Stimulated activated CD4-positive, alpha-beta T cell treated with anti-CD3 and anti-CD28 coated beads, Interleukin-2, amount 100 ng/mL, for 48 hours (primary cell): Measurements from ENCODE around the gene OR1B1.
"Not testable (repeated sequence)": the region's sequence is repeated elsewhere in the genome, so short reads cannot be mapped to it uniquely, and the experiment has no call there.

Experiments used
- DNase-seq, 2 donors: peaks; one replicate each; pipeline ENCODE4 v3.0.0-alpha.2; 2020

The OR1B1 gene

DNA sequence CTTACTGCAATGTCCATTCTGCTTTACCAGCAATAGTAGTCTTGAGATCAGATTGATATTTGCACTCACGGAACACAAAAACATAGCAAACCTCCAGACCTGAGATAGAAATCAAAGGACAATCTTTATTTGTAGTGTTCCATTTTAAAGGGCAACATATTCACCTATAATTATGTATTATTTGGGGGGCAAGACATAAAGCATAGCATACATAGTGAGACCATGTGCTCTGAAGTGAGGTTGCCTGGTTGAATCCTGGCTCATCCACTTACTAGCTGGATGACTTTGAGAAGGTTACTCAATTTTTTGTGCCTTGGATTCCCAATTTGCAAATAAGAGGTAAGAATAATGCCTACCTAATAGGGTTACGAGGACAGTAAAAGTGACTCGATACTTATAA is at the start of gene OR1B1:
TSS of gene OR1B1 (minus strand) at position 101 of the 400 bp plus-strand sequence.
- no peak for DNase-seq

DNA sequence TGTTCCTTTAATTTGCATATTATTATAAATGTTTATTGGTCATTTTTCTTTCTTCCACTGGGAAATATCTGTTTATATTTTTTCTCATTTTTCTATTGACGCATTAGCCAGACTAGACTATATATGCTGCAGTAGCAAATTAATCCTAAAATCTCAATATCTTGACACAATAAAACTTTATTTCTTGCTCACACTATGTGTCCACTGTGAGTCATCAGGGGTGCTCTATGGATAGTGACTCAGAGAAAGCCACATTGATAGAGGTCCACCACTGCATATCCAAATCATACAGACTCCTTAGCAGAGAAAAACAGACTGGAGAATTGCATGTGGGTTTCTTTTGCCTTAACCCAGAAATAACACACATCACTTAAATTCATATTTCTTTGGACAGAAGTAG is 38.3 kb upstream of the OR1B1 start:
- DNase-seq = no peak

DNA sequence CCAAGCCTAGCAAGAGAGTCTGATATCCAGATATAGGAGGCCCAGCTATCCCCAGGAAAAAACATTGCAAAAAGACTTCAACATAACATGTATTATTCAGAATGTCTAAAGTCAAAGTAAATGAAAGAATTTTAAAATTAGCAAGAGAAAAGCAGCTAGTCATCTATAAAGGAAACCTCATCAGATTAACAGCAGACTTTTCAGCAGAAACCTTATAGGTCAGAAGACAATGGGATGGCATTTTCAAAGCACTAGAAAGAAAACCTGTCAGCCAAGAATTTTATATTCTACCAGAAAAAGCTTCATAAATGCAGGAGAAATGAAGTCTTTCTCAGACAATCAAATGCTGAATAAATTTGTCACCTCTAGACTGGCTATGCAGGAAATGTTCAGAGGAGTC is 27.4 kb upstream of the OR1B1 start:
- no peak for DNase-seq

DNA sequence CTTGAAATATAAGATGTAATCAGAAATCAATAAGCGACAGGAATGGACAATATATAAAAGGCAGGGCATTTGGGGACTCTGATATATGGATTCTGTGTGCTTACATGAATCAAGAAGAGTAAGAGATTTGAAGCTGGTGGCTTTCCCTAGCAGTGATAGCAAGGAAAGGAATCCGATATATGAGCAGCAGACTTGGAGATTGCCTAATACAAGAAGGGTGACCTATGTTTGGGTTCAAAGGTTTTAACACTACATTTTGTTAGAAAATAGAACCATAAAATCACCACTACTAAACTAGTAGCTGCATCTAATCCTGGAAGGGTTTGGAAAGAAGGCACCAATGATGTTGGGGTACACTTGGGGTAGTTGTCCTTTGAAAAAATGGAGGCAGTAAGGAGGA is 15.1 kb upstream of the OR1B1 start:
- DNase-seq = no peak

DNA sequence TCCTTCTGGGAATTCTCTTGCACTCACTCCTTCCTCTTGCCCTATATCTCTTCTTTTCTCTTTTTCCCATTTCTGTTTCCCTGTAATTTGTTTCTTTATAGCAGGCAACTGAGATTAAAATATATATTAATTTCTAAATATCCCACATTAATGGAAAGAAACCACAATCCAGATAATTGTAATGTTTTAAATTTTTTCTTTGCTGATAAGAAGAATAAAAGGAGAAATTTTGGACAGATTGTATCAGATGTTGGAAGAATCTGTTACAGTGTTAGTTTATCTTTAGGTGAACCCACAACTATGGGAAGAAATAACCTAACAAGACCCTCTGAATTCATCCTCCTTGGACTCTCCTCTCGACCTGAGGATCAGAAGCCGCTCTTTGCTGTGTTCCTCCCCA is 4.0 kb upstream of the OR1B1 start, which contains the start of gene OR1L1:
TSS of gene OR1L1 (plus strand) at position 301 of the 400 bp plus-strand sequence. CDS start at position 301, 0 bp downstream.
- no peak for DNase-seq

DNA sequence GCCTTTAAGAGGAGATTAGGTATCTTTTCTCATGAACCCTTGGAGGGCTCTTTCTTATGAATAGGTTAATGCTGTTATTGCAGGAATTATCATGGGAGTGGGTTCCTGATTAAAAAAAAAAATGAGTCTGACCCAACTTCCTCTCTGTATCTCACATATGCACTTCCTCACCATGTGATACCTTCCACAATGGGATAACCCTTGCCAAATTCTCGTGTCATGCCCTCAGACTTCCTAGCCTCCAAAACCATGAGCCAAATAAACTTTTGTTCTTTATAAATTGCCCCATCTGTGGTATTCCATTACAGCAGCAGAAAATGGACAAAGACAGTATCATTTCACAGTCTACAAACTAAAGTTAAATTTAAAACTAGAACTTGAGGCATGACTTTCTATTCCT is 1.0 kb downstream of the OR1B1 start:
- DNase-seq = no peak

DNA sequence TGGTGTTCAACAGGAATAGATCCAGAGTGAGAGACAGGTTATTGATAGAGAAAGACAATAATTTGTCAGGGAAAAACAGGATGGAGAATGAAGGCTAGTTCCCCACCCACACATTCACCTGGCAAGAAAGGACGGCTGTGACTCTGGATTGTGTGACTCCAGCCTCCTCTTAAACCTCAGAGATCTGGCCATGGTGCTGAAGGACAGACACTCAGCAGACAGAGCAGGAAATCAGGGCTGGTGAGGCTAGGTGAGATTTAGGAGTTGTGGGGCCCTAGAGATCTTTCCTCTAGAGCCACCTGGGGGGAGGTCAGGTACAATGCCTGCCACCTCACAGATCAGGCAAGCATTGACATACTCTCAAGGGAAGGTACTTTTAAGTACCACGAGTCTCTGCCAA is 15.2 kb downstream of the OR1B1 start:
- DNase-seq = no peak

DNA sequence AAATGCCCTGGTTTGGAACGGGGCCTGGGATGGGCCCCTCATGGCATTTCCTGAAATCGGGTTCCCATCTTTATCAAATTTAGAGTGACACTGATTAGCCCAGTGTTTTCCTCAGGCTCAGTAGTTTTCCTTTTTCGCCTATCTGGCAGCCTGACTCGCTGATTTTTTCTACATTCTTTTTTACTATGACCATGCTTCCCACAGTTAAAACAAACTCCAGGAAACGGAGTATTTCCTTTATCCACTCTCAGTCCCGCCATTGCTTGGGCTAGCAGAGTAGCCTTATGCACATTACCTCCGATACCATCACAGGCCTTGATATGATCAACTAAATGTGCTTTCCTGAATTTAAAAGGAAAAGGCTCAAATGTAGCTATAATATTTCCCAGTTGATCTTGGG is 37.4 kb downstream of the OR1B1 start:
- DNase-seq = no peak

DNA sequence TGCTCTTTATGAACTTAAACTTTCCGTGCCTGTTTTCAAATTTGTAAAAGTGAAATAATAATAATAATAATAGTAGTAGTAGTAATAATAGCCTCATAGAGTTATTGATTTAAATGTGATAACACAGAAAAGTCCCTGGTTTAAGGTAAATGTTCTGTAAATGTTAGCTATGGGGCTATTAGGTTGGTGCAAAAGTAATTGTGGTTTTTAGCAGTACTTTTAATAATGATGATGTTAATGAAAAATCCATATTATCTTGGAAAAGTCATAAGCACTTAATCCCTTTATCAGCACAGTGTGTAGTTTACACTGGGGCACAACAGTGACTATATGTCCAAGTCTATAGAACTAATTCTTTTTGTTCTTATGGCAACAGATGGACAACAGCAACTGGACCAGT is 43.1 kb downstream of the OR1B1 start, which contains the start of gene OR1Q1:
TSS of gene OR1Q1 (plus strand) at position 377 of the 400 bp plus-strand sequence. CDS start at position 377, 0 bp downstream.
- no peak for DNase-seq

DNA sequence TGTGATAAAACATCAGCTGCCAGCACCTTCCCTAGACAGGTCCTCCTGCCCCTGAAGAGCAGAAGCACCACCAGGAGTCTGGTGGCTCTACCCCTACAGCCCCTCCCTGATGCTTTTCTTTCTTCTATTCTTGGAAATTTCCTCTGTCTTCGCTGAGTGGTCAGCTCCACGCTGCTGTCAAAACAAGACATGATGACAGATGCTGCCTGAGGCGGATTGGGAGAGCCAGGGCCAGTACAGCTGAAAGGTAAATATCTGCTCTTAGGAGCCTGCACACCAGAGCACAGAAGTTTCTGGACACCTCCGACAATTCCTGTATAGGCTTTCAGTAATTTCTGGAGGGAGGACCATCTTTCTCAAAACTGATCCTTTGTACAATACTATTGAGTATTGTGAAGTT is 47.6 kb downstream of the OR1B1 start:
- no peak for DNase-seq

DNA sequence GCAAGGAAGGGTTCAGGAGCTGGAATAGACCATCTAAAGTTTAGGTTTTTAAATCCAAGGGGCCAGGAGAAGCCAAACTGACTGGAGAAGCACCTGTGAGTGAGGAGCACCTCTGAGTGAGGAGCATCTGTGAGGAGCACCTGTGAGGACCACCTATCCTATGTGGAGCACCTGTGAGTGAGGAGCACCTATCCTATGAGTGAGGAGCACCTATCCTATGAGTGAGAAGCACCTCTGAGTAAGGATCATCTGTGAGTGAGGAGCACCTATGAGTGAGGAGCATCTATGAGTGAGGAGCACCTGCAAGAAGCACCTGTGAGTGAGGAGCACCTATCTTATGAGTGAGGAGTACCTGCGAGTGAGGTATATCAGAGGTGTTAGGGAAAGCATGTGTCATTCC is 50.8 kb downstream of the OR1B1 start:
- DNase-seq = no peak

DNA sequence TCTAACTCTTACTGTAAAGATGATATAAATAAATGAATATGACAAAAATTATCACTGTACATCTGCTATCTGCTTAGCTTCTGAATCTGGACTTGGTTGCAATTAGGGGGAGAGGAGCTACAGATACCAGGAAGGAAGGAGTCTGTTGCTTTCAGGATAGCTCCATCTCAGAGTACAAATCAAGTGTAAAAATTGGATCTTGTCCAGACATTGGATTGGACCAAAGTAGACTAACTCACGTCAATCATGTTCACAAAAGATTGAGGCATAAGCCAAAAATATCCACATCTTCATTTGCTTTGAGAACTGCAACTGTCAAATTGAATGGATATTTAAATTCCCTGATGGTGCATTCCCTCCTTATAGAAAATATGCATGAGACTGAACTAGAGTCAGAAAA is 51.7 kb downstream of the OR1B1 start:
- DNase-seq = no peak

DNA sequence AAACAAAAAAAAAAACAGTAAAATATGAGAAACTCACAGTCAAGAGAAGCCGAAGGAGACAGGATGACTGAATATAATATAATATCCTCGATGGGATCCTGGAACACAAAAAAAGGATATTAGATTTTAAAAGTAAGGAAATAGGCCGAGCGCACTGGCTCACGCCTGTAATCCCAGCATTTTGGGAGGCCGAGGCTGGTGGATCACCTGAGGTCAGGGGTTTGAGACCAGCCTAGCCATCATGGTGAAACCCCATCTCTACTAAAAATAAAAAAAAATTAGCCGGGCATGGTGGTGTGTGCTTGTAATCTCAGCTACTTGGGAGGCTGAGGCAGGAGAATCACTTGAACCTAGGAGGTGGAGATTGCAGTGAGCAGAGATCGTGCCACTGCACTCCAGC is 74.1 kb downstream of the OR1B1 start, which contains the start of gene OR1L8:
TSS of gene OR1L8 (minus strand) at position 101 of the 400 bp plus-strand sequence. CDS start 14,907 bp downstream, outside the sequence.
- DNase-seq = not testable (repeated sequence)

DNA sequence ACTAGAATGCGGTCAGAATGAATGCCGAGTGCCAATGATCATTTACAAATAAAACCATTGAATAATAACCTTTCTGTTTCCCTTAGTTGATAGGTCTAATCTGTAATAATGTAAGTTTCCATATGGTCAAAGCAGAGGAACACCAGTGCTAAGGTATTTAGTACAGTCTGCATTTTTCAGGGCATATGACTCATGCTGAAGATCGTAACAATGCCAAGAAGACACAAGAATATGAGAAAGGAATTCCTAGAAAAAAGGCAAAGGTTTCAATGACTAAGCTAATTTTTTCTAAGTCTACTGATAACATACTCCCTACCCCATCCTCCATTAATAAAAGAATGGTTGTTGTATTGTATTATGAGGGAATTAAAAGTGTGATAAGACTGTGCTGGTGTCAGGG is 77.1 kb downstream of the OR1B1 start:
- no peak for DNase-seq

DNA sequence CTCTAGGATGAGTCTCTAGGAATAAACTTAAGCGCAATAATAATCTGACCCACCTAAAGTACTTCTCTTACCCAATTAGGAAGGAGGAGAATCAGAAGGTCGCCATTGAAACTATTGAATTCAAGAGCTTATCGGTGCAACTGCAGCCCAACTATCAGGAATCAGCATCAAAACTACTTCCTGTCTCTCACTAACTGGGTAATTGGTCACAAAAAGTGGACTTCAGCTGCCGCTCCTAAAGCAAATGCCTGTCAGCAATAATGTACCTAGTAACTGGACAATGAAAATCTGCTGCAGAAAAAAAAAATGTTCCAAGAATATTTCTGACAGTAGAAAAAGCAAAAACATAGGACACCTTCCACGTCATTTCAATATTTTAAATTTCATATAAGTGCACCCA is 77.6 kb downstream of the OR1B1 start:
- DNase-seq = no peak
